Cardiac fibroblast (primary cell): Measurements from ENCODE around the gene VSIG10L2.

Source experiments
- DNase-seq, 2 donors: peaks; one replicate each; pipeline versions ENCODE4 v3.0.0 to v3.0.0-alpha.2; 2010; ENCODE audit warnings: low read depth in 2 of 2
- H3K4me3 ChIP-seq, 2 donors: replicated peaks in 1 of 2; 1 replicate in 1 of 2; 2 replicates in 1 of 2; pipeline ENCODE4 v1.5.1; 2011; ENCODE audit warnings: low read depth in 2 of 2, low read length in 2 of 2, mild to moderate bottlenecking in 2 of 2, moderate library complexity in 1 of 2
- TF ChIP-seq, protein P1 (sequence below): IDR thresholded peaks from one replicate; pipeline ENCODE4 v1.5.1; 2011; ENCODE audit warnings: low read depth, mild to moderate bottlenecking, low read length, inconsistent platforms

The VSIG10L2 gene

DNA sequence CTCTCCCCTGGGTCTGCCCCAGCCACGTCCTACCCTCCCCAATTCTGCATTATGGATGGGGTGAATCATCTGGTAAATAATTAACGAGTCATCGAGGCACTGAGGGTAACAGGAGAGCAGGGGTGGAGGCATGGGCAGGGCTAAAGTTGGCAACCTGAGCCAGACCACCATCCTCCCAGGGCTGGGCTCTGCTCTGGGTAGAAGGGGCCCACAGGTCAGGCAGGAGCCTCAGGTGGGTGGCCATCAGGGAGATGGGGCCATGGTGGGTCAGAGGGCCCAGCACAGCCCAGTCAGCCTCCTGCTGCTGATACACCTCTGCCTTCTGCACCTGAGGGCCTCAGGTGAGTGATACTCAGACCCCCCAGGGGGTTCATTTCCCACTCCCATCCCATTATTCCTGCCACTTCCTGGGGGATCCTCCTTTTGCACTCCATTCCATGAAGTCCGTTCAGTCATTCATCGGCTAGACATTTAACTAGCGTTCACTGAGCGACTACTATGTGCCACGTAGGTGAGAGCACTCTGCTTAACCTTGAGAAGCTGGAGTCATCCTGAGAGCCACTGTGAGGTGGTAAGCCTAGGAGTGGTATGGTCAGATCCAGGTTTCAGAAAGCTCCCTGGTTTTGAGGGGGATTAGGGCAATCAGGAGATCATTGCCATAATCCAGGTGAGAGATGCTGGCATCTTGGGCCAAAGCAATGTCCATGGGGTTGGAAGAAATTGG is at the start of gene VSIG10L2:
VSIG10L2 (plus strand) TSS at position 248 of the 724 bp plus-strand sequence; CDS start at position 260, 12 bp downstream.
- TF ChIP-seq, protein P1, sequence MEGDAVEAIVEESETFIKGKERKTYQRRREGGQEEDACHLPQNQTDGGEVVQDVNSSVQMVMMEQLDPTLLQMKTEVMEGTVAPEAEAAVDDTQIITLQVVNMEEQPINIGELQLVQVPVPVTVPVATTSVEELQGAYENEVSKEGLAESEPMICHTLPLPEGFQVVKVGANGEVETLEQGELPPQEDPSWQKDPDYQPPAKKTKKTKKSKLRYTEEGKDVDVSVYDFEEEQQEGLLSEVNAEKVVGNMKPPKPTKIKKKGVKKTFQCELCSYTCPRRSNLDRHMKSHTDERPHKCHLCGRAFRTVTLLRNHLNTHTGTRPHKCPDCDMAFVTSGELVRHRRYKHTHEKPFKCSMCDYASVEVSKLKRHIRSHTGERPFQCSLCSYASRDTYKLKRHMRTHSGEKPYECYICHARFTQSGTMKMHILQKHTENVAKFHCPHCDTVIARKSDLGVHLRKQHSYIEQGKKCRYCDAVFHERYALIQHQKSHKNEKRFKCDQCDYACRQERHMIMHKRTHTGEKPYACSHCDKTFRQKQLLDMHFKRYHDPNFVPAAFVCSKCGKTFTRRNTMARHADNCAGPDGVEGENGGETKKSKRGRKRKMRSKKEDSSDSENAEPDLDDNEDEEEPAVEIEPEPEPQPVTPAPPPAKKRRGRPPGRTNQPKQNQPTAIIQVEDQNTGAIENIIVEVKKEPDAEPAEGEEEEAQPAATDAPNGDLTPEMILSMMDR, result no peak
- DNase-seq, result no peak
- H3K4me3 ChIP-seq, result no peak within 1 kb of the TSS

DNA sequence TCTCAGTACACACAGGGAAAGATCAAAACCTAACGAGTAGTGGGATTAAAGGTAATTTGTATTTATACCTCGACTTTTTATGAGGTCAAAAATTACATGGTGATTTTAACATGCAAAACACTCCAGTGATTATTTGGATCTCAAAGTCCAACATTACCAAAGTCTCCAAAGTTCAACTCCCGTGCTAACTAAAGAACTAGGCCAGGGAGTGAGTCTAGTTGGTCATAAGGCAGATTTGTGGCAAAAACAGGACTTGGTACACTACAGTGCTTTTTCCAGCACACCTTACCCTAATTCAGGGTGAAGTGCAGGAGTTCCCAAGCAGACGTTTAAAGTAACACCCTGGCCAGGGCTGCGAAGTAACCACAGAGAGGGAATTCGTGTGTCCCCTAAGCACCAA is 44.0 kb upstream of the VSIG10L2 start:
- H3K4me3 ChIP-seq, result no peak overlapping the region
- DNase-seq, result no peak
- TF ChIP-seq, protein P1, result no peak

DNA sequence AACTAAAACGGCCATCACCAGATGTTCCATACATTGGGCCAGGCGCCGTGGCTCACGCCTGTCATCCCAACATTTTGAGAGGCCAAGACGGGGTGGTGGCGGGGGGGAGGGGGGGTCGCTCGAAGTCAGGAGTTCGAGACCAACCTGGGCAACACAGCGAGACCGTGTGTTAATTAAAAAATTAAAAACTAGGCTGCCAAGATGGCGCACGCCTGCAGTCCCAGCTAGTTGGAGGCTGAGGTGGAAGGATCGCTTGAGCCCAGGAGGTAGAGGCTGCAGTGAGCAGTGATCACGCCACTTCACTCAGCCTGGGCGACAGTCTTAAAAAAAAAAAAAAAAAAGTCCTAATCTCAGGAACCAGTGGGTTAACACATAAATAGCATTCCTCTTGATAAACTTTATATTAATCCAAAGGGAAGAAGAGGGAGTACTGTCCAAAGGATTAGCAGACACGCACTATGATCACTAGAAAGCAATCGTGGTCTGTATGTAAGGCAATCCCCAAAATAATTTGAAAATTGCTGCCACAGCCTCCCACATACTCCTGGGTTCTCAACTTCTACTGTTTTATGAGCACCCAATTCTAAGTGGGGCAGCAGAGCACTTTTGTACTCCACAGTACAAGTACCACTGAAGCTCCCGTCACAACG is 43.4 kb upstream of the VSIG10L2 start:
- H3K4me3 ChIP-seq, result peak overlapping the region; percentile 58 to 81
- DNase-seq, result peak in 1 of 2 donors; percentile 9
- TF ChIP-seq, protein P1, result no peak

DNA sequence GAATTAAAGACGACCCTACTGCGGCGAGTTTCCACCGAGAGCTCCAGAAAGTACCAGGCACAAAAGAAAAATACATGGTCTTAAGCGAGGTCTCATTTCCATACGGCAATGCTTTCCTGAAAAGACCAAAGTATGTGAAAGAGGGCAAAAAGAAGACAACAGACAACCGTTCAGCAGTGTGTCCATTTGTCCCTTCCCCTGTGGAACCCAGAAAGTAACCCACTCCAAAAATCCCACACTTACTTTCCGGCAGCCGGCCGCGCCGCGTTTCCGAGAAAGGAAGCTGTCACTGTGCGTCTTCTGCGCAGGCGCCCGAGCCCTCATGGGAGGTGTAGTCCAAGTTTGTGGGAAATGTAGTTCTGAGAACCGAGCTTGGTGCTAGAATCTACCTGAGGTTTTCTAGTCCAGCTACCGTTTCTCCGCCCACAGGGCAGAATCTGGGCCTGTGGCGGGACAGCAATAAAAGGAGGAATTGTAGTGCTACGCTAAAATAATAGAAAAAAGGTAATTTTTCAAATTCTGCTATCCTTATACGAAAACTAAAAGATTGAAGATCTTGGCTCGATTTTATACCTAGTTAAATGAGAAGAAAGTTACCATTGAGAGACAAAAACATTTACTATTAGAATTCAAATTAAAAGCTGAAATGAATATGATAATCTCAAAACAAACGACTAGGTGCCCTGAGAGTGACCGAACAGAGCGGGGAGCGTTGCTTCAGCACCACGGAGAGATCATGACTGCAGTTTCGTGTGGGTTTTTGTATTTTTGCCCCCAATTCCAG is 42.7 kb upstream of the VSIG10L2 start, which contains the start of gene PUS3:
PUS3 (minus strand) TSS at position 280 of the 784 bp plus-strand sequence. CDS start 6,922 bp downstream, outside the sequence.
- TF ChIP-seq, protein P1, result no peak
- peak; percentile 86 to 87 for DNase-seq
- peak within 1 kb of the TSS; percentile 58 to 81 for H3K4me3 ChIP-seq

DNA sequence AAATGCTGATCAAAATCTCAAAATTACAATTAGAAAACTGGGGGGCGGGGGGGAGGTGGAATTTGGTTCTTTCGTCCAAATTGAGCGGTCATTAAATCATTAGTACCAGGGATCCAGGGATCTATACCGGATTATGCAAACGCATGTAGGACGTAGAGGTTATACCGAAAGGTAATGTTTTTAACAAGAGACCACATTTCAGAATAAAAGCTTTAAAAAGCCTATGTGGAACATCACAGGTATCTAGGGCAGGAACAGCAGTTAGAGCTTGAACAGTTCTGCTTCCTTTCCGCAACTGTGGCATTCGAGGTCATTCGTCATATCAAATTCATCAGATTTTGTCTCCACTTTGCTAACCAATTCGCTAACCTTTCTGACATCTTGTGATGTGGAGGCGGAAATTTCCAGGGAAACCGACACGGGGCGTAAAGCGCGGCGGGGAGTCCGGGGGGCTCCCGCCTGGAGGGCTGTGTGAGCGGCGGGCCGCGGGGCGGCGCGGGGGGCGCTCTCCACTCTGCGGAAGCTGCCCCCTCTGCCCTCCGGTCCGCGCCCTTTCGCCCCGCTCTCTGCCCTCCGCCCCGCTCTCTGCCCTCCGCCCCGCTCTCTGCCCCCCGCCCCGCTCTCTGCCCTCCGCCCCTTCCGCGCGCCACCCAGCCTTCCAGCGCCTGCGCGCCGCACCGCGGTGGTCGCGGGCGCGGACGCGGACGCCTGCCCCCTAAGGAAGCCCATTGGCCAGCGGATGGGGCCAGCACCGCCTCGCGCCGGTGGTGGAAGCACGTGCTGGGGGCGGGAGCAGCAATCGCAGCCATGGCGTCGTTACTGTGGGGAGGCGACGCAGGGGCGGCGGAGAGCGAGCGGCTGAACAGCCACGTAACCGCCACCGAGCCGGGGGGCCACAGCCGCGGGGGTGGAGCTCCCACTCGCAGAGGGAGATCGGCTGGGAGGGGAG is 41.9 kb upstream of the VSIG10L2 start, which contains the start of gene DDX25:
DDX25 (plus strand) TSS at position 798 of the 949 bp plus-strand sequence; CDS start at position 808, 10 bp downstream.
- TF ChIP-seq, protein P1, result no peak
- H3K4me3 ChIP-seq, result peak within 1 kb of the TSS in 1 of 2 donors; percentile 58
- DNase-seq, result no peak
